ENCODE results near the gene ENKUR.

The ENKUR gene, protein sequence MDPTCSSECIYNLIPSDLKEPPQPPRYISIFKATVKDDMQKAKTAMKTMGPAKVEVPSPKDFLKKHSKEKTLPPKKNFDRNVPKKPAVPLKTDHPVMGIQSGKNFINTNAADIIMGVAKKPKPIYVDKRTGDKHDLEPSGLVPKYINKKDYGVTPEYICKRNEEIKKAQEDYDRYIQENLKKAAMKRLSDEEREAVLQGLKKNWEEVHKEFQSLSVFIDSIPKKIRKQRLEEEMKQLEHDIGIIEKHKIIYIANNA

DNA sequence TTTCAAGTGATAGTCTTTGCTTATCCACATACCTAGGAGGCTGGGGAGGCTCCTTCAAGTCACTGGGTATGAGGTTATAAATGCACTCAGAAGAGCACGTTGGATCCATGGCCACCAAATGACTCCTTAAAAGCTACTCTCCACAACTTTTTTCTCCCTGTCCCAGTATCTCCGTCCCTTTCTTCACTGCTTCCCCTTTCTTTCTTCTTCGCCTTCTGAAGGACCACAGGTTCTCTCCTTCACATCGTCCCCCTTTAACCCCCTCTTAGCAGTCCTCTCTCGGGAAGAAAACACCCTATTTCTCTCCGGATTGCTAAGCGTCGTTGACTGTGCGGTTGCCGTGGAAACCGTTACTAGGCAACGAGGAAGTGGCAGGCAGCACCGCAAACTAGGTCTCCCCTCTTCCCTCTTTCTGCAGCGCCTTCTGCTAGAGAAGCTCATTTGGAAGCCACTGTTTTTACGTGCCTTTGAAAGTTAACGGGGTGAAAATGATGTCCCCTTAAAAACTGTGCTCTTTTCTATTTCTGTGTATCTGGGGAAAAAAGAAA lies at the start of gene ENKUR:
Gene ENKUR (minus strand): TSS at position 331 of the 548 bp plus-strand sequence. CDS start 222 bp downstream, at position 109.
- peak; percentile 82 for DNase-seq

DNA sequence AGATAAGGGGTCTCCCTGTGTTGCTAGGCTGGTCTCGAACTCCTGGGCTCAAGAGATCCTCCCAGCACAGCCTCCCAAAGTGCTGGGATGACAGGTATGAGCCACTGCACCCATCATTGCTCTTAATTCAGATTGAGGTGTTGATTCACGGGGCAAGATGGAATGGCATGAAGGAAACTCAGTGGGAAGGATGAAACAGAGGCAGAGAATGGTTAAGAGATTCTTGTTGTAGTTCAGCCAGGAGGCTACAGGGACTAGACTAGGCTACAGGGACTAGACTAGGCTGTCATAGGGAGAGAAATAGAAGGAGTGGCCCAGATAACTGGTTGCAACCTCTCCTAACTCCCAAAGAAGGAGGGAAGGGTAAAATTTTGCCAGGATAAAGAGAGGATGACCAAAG lies 48.4 kb upstream of the ENKUR start:
- no peak for DNase-seq

DNA sequence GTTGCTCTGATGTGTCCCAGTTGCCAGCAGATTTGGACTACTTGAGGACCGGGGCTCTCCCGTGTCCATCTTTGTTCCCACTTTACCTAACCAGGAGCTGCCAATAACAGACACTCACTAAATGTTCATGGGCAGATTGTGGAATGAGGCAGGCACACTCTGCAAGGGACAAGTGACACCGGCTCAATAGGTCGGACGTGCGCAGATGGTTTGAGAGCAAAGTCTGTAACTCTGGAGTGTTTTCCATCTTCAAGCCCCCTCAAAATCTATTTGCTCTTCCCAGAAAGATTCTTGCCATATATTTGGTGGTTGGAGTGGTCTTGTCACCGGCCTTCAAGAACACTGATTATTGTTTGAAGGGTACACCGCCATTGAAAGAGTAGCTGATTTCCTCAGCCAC lies 47.7 kb upstream of the ENKUR start:
- no peak for DNase-seq

DNA sequence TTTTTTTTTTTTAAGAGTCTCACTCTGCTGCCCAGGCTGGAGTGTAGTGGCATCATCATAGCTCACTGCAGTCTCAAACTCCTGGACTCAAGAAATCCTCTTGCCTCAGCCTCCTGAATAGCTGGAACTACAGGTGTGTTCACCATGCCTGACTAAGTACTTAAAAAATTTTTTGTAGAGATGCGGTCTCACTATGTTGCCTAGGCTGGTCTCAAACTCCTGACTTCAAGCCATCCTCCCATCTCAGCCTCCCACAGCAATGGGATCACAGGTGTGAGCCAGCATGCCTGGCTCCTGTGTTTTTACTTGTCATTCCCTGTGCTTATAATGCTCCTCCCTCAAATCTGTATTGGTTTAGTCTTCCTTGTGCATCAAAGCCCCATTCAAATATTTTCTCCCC lies 47.2 kb upstream of the ENKUR start:
- no peak for DNase-seq

DNA sequence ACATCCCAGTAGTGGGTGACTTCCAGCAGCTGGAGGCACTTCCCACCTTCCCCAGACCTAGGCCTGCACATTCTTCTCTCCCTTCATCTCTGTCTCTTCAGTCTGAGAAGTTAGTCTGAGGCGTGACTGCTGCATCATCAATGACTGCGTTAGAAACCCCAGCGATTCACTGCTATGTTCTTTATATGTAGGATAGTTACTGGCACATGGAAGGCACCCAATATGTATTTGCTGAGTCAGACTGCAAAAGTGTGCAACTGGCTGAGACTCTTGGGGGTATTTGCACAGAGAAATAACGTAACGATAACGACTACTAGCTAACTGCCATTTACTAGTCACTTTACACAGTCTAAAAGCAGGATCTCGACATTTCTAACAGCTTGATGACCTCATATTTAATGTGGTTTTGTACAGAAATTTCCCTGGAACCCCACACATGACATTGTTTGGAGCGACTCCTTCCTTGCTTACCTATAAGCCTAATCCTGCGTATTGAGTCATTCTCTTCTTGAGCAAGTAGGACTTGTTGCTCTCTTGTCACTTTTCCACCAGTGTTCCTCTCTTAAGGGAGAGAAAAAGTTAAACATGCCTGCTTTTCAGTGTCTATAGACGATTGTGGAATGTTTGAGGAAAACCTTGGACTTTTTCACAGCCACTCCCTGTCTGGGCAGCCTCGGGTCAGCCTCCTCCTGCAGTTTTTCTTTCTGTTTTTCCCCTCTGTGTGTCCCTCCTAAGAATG lies 45.9 kb upstream of the ENKUR start:
- no peak for DNase-seq

DNA sequence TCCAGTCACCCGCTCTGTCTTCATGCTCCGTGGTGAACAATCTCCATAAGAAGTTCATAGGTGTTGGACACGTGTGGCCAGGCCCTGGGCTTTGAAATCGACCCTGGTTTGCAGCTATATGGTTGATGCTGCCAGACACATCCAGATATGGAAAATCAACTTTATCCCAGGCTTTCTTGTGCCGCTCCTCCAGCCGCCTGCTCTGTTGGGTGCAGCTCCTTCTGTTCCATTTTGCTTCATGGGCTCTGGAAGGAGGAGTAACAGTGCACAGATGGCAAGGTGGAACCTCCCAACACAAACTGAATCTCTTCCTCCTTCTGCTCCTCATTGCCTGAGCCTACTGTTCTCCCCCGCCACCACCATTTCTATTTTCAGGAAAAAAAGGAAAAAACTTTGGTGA lies 45.2 kb upstream of the ENKUR start:
- DNase-seq: no peak

DNA sequence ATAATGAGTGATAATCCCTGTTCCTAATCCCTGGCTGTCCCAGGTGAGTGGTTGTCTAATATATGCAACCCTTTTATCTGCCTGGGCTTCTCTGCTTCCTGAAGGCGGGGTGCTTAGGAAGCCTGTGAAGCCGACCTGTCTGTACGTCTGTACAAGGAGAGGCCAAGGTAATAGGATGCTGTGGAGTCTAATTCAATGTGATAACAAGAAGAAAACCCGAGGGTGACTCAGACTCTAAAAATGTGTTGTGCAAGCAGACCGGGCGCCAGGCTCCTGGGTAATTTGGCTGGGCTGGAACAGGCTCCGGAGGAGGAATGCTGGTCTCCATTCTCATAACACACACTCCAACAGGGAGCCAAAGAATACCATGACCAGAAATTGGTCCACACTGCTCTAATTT lies 44.0 kb upstream of the ENKUR start:
- DNase-seq: no peak

DNA sequence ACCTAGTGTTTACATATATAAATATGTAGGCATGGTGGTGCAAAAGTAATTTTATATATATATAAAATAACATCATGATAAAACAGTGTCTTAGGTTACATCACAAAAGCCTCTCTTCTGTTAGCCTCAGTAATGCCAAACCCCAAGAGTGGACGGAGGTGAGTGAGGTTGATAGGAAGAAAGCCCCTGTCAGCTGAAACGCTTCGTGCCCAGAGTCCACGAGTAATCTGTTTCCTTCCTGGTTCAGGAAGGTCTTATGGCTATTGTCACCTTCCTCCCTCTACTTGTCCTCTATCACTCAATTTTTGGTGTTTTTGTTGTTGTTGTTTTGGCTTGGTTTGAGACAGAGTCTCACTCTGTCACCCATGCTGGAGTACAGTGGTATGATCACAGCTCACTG lies 41.9 kb upstream of the ENKUR start:
- no peak for DNase-seq

DNA sequence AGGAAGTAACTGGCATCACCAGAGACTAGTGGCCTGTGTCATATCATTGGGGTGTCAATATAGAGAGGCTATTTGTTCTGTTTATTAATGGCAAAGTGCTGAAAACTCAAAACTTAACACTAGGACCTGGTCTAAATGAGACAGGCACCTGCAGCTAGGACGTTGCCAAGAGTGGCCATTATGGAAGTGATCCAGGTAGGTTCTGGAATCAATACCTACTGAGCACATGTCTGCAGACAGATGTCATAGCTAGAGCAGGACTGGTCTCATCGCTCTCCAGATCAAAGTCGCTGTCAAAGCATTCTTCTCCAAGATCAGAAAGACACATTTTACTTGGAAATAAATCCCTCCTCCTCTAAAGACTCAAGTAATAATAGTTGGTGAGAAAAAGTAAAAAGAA lies 40.8 kb upstream of the ENKUR start:
- DNase-seq: no peak

DNA sequence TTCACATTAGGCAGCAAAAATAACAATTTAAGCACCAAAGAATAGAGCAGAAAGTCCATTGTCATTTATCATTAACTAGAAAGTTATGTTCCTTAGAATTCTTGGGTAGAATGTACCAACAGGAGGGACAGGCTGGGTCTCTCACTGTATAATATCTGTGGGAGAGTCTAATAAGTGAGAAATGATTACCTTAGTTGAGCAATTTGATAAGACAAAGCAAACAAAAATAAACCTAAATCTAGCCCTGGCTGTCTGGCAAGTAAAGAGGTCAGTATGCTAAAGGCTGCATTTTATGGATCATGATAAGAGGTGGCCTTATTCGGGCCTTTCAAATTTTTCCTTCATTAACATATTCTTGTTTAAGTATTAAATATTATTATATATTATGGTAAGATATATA lies 36.1 kb upstream of the ENKUR start:
- no peak for DNase-seq

DNA sequence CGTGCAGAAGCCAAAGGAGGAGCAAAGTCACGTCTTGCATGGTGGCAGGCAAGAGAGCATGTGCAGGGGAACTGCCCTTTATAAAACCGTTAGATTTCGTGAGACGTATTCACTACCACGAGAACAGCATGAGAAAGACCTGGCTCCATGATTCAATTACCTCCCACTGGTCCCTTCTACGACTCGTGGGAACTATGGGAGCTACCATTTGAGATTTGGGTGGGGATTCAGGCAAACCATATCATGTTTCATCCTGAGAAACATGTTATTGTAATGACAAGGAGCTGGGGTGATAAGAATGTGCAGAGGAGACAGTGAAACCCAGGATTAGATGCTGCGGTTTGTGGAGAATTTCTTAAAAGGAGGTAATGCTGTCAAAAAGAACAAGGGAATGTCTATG lies 34.4 kb upstream of the ENKUR start:
- DNase-seq: no peak

DNA sequence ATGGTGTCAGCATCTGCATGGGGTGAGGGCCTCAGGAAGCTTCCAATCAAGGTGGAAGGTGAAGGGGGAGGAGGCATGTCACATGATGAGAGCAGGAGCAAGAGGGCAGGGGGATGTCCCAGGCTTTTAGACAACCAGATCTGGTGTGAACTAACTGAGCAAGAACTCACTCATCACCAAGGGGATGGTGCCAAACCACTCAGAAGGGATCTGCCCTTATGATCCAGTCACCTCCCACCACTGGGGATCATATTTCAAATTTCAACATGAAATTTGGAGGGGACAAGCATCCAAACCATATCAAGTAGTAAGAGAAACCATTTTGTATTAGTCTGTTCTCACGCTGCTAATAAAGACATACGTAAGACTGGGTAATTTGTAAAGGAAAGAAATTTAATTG lies 34.0 kb upstream of the ENKUR start:
- no peak for DNase-seq

DNA sequence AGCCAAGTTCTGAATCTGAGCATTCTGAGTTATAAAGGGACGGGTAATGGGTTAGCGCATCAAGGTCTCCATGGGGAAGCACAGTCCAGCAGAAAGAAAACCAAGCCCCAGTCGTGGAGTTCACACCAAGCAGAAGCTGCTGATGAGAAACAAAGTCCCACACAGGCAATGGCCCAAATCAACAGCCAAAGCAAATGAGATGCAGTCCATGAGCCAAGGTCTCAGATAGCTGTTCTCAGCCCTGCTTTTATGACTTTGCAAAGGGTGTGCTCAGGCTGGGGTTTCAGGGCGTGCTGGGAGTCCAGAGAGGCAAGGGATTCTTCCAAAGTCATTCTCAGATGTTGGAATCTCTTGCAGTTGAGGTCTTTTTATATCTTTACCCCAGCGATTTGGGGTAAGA lies 32.5 kb upstream of the ENKUR start:
- no peak for DNase-seq

DNA sequence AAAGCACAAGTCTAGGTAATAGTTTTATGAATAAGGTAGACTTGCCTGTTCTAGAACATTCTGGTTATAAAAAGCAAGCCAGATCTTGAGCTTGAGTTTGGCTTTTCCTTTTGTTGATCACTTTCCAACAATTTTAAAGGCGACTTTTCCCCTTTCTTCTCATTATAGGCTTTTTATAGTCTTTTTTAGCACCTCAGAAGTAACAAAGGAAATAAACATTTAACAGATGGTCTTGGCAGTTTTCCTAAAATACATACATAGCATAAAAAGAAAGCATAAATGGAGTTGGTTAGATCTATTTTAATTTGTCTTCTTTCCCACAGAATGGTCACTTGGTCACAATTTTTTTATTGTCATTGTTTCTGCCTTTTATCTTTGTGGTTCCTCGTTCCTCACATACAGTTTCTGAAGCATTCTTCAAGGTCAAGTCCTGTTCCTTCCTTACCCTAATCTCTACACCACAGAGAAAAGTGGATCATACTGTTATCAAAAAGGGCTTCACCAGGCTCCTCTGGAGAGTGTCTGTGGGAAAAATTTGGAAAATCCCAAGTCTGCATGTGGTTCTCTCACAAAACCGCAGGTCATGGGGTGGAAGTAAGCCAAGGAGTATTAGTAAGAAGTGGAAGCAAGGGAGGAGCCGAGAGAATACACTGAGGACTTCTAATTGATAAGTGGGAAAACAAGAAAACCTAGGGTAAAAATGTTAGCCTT lies 31.8 kb upstream of the ENKUR start:
- no peak for DNase-seq

DNA sequence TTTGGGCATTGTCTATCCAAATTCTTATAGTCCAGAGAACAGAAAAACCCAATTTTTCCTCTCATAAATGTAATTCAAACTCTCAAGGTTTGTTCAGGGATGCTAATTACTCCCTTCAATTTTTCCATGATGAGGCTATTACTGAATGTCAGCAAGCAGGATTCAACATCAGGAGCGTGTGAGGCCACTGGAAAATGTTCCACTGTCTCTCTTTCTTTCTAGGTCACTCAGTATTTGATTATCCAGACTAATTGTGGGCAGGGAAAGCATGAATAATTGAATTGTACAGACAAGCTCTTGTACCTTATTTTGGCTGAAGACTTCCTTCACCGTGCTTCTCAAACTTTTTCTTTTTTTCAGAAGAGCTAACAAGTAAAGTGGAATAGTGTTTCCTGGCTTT lies 31.1 kb upstream of the ENKUR start:
- no peak for DNase-seq

DNA sequence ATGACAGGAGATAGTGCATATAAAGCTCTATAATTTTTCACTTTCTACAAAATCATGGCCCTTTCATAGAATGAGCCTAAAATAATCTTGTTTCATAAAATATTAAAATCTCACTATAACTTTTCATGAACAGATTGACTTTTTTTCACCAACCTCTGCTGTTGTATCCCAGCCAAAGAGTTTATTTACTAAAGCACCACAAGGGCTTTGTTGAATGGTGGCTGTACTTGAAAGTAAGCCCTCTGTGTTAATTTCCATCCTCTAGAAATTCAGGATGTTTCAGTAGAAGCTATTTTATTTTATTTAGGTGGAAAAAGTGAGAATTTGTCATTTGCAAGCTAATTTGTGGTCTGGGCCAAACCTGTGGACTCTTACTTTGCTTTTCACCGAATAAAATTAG lies 30.7 kb upstream of the ENKUR start:
- DNase-seq: no peak

DNA sequence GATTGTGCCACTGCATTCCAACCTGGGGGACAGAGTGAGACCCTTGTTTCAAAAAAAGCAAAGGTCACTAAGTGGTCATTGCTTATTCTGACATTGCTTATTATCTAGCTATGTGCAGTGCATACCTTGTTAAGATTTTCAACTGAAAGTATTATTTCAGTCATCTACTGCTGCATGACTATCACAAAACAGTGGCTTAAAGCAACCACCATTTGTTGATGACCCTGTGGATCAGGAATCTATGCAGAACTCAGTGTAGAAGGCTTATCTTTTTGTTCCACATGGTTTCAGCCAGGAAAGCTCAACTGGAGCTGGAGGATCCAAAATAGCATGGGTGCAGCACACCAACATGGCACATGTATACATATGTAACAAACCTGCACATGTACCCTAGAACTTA lies 23.6 kb upstream of the ENKUR start:
- DNase-seq: no peak

DNA sequence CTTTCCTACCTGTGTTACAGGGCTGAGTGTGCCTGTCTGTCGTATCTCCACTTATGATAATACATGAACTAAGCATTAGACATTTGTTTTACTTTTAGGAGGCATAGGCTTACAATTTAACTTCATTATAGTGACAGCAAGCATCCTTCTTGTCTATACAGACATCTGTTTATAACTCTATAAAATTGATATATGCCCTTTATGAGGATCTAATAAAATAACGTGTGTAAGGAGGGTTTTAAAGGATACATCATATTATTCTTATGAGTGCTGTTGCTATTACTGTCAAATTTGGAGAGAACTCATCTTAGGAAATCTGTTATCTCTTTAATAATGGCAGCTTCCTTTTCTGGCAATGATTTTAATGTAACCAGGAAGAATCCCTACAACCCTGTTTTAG lies 22.4 kb upstream of the ENKUR start:
- DNase-seq: no peak

DNA sequence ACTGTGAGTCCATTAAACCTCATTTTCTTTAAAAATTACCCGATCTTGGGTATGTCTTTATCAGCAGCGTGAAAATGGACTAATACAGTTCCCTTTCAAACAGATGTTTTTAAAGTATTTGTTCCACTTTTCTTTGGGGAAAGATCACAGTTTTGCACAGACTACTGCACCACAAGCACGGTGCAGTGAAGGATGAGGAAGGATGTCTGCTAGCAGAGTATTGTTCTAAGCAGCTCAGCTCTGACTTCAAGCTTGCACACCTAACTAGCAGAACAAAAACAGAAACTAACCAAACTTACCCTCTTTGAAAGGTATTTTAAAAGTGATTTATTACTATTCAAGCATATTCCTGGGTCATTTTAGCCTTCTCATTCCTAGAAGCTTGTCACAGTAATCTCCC lies 20.4 kb upstream of the ENKUR start:
- no peak for DNase-seq

DNA sequence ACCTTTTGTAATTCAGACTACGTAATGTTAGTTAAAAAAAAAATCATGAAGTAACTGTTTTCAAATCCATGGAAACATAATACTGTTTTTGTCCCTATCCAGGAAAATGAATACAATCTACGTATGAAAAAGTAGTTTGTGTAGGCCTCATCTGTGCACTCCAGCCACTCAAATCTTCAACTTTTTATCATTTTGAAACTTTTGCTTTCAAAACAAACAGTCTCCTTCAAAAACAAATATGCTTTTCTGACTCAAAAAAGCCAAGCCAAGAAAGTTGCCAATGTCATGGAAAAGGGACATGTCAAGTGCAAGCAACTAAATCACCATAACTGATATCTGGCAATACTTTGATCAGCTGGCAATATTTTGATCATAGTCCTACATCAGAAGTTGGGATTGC lies 13.6 kb upstream of the ENKUR start:
- DNase-seq: no peak

DNA sequence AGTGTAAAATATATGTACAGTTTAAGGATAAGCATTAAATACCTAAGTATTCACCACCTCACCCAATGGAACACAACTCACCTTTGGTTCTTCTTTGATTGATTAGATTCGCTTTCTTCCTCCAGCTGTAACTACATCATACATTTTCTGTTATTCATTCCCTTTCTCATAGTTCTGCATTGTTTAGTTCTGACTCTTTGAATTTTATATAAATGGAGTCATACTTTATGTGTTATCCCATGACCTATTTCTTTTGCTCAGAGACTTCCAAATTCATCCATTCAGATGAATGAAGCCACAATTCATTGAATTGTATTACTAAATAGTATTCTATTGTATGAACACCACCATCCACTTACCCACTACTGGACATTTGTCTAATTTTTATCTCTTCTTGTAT lies 12.8 kb upstream of the ENKUR start:
- no peak for DNase-seq

DNA sequence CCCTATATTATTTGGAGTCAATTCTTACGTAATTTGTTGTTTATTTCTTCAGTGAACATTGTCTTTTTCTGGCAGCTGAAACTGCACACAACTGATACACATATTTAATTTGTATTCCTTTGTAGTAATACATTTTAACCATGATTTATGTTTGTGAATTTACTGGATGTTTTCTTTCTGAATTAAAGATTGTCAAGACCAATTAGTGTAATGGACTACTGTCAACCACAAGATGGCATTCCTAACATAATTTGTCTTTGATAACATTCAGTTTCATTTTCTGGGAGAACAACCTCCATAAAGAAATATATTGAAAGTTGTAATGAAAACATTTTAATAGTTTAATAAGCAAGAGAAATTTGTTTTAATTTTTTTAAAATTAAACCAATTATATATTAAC lies 10.5 kb upstream of the ENKUR start:
- DNase-seq: no peak

DNA sequence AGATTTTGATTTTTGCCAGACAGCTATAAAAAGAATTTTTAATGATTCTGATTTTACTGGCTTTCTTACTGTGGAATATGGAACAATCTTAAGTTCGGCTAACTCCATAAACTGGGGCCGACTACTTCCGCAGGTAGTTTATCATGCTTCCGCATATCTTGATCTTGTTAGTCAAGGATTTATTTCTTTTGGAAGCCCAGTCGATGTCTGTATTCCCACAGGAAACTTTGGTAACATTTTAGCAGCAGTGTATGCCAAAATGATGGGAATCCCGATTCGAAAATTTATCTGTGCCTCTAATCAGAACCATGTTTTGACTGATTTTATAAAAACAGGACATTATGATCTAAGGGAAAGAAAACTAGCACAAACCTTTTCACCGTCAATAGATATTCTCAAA lies 8.6 kb upstream of the ENKUR start:
- no peak for DNase-seq

DNA sequence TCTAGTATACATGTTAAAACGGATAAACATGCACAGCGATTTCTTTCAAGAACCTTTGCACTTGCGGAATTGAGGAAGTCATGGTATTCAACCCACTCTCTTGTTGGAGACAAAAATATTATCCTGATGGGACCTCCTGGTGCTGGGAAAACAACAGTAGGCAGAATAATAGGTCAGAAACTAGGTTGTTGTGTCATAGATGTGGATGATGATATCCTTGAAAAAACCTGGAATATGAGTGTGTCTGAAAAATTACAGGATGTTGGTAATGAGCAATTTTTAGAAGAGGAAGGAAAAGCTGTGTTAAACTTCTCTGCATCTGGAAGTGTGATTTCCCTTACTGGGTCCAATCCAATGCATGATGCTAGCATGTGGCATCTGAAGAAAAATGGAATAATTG lies 7.3 kb upstream of the ENKUR start:
- no peak for DNase-seq

Measured in NCI-H2081 treated with DMSO at 0.1 percent for 48 hours (cell line).